GM21825 (cell line): ENCODE measurements around the gene HDAC10.

Source experiments
- ATAC-seq: cut with Tn5 transposase; IDR thresholded peaks from one replicate; pipeline ENCODE4 v1.9.1; 2021; ENCODE audit warnings: mild to moderate bottlenecking, moderate library complexity; ENCODE audit not compliant: unreplicated experiment

Gene HDAC10

DNA sequence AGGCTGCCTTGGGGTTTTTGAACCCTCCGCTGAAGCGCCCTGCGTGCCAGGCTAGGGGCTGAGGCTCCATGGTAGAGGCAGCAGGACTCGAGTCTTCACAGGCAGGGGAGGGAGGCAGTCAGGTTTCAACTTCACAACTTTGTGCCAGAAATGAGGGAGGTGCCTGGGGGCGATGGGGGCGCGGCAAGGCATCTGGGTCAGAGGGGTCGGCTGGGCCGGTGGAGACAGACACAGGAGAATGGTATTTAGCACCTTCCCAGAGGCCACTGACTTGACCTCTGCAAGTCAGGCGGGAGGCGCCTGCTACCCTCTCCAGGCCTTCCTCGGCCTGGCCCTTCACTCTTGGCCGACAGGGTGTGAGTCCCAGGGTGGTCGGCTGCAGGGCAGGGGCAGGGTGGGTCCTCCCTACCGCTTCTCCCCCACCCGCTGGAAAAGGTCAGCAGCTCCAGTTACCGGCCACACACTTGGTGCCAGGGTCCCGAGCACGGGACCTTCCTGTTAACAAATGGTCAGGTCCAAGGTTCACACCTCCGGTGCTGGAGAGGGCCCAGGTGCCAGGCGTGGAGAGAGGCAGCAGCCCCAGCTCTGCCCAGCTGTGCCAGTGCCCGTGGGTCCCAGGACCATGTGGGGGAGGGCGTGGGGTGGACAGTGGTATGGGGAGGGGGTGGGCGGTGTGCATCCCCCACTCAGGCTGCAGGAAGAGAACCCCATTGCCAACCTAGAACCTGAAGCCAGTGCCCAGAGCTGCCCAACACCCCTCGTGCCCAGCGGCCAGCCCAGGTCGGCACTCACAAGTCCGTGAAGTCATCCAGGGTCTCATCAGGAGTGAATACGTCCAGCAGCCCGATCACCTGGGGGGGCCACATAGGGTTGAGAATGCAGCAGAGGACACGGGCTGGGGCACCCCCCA, 6.6 kb upstream of the HDAC10 start:
- no peak for ATAC-seq

DNA sequence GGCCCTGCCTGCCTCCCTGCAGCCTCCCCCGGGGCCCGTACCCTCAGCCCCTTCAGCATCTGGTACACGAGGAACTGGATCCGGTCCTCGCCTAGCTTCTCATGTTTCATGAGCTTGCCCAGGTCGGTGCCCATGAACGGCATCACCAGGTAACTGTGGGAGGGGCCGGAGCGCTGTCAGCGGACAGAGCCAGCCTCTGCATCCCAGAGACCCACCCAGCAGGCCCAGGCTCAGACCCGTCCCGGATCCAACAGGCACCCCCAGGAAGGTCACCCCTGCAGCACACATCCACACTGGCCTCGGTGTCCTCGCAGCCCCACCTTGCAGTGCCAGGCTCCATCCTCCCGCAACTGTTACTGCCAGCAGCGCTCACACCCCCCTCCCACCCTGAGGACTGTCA, 6.0 kb upstream of the HDAC10 start:
- ATAC-seq: no peak

DNA sequence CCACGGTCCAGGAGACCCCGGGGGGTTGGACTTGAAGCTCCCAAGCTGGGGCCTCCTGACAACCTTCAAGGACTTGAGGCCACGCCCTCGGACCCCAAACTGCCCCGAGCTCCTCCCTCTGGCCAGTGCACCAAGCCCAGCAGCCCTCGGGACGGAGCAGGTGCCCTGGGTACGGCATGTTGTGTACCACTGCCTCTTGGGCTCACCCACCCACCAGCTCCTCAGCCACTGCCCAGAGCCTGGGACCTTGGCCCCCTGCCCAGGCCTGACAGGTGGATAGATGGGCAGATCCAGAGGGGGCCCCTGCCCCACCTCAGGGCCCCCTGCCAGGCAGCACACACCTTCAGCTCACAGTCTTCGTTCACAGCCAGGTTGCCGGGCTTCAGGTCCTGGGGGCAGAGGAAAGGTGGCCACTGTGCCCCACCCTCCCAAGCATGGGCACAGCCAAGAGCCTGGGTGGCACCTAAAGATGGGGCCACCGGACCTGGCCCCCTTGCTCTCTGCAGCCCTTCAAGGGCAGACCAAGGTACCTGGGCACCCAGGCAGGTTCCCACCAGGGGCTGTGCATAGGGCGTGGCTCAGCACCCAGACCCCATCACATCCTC, 5.3 kb upstream of the HDAC10 start:
- ATAC-seq: no peak

DNA sequence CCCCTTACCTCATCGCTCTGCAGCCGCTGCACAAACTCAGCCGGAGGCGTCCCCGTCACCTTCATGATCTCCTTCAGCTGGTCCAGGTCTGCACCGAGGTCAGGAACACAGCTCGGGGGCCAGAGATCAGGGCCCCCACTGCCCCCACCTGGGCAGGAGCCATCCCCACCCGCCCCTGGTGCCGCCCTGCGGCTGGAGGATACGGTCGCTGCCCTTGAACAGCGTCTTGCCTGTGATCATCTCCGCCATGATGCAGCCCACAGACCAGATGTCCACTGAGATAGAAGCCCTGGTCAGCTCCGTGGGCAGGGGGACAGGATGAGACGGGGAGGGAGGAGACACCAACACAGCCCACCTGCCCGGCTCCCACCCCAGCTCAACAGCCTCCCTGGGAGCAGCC, 4.5 kb upstream of the HDAC10 start:
- no peak for ATAC-seq

DNA sequence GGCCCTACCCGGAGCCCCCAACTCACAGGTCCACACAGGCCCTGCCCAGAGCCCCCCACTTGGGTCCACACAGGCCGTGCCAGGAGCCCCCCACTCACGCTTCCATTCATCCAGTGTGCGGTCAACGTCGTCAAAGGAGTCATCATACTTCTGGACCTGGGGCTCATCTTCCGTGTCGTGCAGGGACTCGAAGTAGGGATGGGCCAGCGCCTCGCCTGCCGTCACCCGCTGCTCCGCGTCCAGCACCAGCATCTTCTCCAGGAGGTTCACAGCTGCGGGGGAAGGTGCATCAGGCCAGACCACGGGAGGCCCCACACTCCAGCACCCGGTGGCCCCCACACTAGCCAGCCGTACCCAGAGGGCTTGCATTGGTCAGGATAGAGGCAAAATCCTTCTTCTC, 4.0 kb upstream of the HDAC10 start:
- no peak for ATAC-seq

DNA sequence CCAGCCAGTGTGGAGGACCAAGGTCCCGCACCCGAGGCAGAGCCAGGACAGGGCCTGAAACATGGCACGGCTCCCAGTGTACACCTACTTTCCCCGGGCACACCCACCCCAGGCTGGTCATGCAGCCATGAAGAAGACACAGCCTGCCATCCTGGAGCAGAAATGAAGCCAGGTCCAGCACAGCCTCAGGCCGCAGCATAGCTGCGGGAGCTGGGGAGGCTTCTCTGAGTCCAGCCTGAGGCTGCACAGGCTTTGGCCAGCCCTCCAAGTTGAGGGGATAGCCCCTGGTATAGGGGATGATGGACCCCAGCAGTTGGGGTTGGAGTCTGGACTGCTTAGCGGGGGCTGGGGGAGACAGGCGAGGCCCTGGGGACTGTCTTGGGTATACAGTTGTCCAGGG, 2.9 kb upstream of the HDAC10 start:
- no peak for ATAC-seq

DNA sequence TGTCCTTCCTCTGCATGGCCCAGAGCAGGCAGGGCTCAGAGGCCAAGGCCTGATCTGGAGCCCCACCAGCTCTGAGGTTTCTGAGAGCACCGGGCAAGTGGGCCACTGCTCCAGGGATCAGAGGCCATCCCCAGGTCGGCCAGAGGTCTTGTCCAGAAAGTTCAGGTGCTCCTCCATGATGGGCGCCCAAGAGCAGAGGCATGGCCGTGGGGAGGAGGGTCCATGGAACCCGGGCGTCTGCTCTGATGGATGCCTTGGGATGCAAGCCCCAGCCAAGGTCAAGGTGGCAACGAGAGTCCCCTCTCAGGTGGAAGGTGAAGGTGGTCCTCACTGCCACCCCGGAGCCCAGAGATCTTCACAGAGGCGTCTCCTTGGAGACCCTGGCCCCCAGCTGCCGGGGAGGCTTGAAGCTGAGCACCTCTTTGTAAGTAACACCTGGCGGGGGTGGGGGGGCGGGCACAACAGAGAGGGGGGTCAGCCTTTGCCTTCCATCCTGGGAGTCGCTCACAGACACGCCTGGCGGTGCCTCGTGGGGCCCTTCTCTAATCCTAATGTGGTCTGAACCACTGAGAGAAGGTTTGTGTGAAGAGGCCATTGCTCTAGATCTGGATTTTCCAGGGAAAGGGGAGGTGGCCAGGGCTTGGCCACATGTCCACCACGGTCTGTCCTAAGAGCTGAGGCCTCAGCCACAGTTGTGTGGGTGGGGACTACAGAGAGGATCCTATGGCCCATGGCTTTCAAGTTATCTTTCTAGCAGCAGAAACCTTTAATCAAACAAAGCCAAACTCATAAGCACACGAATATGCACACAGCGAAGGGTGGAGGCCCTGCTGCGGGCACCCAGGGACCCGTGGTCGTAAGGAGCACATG, 2.2 kb upstream of the HDAC10 start:
- ATAC-seq: no peak

DNA sequence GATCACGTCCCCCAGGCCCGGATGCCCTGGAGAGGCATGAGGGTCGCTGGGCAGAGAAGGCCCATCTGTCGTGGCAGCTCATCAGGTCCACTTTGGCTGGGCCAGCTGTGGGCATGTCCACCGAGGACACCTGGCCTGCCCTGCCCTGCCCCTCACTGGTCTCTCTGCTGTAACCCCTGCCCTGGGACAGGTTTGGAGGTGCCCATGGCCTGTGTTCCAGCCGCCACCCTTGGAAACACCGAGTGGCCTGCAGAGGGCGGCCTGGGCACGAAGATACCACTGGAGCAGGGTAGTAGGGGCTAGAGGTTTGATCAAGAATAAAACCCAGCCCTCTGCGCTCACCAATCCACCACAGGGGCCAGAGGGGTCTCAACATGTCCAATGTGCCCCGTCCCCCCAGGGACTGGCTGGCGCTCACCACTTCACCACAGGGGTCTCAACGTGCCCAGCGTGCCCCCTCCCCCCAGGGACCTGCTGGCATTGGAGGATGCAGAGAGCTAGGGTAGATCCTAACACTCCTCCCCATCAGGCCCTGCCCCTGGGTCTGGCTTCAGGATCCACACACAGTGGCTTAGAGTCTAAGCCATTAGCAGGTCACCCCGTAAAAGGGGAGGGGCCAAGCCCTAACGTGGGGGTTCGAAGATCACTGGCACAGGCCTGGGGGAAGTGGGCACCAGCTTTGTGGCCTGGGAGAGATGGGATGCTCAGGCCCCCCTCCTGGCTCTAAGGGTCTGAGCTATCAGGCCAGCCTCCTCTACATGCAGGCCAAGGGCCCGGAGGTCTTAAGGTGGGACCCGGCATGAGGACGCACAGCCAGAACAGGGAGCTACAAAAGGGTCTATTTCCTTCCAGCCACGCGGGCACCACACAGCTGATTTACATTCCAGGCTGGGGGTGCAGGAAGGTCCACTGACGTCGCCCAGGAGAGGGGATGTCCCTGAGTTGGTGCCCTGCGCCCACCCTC, 1.3 kb upstream of the HDAC10 start:
- no peak for ATAC-seq

DNA sequence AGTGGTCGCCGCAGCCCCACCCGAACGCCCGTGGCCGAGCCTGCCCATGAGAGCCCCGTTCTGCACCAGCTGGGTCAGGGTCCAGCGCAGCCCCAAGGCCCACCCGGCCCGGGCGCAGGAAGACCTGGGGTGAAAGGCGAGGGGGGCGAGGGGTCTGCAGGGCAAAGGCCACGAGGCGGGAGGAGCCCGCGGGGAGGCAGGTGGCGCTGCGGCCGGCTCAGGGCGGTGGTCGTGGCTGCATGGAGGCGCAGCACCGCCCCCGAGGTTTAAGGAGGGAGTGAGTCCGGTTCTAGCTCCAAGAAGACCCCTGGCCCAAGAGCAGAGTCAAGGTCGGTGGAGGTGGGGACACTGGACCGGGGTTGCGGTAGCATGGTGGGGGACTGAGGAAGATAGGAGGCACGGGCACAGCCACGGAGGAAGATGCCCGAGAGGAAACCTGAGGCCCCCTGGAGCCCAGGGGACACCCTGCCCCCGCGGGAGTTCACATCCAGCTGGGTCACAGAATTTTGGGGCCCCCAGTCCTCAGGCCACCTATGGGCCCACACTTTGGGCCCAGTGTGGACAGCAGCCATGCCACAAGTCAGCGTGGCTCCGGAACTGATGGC, 514 bp upstream of the HDAC10 start:
- peak; percentile 6 for ATAC-seq

DNA sequence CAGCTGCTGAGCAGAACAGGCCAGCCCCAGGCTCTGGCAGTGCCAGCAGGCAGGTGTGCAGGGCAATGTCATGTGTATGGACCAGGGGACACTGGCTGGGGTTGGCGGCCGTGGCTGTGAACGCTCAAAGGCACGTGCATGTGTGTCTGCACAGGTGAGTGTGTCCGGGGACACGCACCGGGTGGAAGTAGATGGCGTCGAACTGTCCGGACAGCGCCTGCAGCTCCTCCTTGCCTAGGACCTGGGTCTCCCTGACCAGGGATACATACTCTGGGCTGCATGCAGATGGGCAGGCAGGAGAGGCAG, 863 bp downstream of the HDAC10 start:
- ATAC-seq: no peak

DNA sequence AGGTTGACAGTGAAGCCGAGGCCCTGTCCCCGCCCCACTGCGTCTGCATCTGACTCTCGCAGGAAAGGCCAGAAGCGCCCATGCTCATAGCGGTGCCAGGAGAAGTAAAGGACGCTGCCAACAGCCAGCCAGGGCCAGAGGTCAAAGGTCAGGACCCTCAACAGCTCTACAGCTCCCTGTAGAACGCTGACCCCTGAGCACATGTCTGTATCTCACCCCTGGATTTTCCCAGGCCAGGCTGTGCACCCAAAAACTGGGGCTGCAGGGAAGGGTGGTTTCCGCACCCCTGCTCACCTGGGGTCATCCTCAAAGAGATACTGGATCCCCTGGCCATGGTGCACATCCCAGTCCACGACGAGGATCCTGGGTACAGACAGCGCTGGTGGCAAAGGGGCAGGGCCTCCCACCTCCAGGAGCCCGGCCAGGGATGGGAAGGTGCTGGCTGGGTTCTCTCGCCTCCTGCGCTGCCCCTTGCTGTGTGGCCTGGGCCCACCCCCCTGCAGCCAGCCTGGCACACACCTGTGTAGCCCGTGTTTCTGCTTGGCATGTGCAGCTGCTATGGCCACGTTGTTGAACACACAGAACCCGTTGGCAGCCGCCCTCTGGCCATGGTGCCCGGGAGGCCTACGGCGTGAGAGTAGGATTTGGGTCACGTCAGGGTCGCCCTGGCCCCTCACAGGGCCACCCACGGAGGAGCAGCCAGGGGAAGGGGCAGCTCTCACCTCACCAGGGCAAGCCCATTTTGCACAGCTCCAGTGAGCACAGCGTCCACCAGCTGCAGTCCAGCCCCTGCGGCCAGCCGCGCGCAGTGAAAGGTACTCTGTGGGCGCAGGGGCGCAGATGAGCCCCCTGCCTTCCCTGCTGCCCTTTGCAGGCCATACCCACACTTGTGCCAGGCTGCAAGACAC, 1.5 kb downstream of the HDAC10 start:
- ATAC-seq: no peak

DNA sequence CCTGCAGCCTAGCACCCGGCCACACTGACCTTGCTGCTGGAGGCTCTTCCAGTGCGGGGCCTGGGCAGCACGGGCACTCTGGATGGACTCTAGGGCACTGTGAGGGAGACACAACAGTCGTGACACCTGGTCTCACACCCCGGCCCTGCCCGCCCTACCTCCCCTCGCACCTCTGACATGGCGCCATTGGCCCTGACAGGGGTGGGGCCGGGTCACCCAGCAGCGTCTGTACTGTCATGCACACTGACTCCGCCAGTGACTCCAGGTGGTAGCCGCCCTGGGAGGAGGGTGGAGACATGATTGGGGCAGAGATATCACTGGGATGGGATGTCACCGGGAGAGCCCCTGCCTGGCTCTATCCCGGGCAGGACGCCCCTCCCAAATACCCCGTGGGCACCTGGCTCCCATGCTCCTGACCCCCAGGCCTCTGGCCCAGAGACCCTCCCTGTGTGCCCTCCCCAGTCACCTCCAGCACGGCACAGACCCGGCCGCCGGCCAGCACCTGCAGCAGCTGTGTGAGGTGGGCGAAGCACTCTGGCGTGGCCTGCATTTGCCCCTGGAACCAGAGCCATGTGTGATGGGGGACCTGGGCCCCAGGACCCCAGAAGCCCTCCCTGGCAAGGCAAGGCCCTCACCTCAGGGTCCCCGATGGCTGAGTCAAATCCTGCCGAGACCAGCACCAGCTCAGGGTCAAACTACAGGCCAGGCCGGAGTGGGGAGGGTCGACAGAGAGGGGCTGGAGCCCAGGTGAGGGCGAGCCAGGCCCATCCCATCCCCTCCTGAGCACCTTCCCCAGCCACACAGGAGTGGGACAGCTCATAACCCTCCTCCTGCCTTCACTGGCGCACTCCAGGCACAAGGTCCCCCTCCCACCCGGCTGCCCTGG, 2.6 kb downstream of the HDAC10 start:
- no peak for ATAC-seq

DNA sequence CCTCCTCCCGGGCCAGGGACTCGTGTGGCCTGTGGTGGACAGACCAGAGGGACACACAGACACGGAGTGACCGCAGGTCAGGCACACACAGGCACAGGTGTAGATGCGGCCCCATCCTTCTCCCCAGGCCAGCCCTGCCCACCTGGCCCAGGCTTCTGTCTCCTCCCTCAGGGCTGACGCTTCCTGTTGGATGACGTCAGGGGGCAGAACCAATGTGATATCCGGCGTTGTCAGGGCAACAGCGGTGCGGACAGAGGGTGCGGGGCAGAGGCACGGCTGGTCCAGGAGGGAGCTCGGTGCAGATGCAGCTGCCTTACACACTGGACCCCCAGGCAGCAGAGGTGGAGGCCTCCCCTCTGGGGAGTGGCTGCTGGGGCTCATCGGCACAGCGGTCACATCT, 3.3 kb downstream of the HDAC10 start:
- no peak for ATAC-seq

DNA sequence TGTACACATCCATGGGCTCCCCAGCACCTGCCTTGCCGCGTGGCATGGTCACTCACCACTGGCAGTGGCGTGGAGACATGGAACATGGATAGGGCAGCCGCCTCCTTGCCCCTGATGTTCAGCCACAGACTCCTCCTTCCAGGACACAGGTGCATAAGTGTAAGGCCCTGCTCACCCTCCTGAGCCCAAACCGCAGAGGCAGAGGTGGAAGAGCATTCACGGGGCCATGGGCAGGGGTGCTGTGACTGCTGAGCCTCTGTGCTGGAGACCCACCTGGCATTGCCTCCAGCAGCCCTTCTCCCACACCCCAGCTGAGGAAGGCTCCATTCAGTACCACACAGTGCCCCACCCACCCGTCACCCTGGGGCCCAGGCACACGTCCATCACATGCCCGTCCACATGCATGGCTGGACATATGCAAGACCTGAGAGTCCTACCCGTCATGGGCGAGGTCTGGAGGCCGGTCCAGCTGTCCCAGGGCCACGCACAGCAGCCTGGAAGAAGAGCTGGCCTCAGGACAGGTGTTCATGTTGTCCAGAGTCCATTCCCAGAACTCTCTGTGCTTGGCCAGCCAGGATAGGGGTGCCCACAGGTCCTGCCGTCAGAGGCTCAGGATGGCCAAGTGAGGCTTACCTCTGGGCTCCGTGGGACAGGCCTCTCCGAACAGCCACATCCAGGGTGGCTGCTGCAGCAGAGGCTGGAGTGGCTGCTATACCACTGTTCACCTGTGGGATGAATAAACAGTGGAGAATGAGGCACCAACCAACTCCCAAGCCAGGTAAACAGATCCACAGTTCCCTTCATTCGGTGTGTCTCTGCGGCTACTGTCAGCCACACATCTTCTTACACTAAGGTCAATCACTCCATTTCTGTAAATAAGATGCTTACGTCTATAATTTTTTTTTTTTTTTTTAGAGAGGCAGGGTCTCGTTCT, 4.6 kb downstream of the HDAC10 start:
- no peak for ATAC-seq

DNA sequence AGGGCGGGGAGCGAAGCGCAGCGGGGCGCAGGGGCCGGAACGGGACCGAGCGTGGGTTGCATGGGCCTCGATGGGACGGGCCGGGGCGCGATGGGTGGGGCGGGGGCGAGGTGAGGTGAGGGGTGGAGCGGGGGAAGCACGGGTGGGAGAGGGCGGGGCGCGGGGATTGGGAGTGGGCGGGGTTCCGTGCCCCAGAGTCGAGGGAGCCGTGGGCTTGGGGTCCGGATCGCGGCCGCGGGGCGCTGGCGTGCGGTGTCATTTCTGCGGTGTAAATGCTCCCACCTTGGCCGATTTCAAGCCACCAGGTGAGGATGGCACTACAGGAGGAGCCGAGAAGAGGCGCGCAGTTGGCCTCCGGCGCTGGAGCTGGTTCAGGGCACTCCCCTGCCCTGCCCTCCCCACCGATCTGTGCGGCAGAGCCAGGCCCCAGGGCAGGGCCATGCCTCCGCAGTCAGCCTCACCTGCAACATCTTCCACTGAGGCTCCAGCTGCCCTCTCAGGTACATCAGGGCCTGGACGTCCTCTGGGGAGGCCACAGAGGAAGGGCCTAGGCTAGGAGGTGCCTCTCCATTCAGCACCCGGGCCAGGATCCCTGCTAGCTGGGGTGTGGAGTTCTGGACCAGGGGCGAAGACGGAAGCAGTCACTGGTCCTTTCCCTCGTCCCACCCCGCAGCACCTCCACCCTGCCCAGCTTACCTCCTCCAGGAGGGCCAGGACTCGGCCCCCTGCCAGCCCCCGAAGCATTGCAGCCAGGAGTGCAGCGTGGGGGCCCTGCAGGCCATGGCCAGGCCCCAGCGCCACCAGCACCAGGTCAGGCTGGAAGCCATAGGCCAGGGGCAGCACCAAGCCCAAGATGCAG, 5.6 kb downstream of the HDAC10 start:
- no peak for ATAC-seq
